HG03571 (cell line): ENCODE data around the gene DYNC1H1.
"Not testable (repeated sequence)": the region's sequence is repeated elsewhere in the genome, so short reads cannot be mapped to it uniquely, and the experiment has no call there.

Experiments used
- ATAC-seq: cut with Tn5 transposase; IDR thresholded peaks from one replicate; pipeline ENCODE4 v1.9.1; 2021; ENCODE audit not compliant: unreplicated experiment

The DYNC1H1 gene

GRCh38 chr14:102058146-102058545 is 93.8 kb downstream of the DYNC1H1 start:
- ATAC-seq = no peak

GRCh38 chr14:102058961-102059360 is 94.6 kb downstream of the DYNC1H1 start:
- ATAC-seq = no peak

- ATAC-seq = no peak
Measured at GRCh38 chr14:102063109-102063807, 98.9 kb downstream of the DYNC1H1 start.

GRCh38 chr14:102063808-102064429 is 99.5 kb downstream of the DYNC1H1 start:
- no peak for ATAC-seq

- not testable (repeated sequence) for ATAC-seq
Measured at GRCh38 chr14:102064590-102064989, 100.2 kb downstream of the DYNC1H1 start.

GRCh38 chr14:102066041-102066451 is 101.7 kb downstream of the DYNC1H1 start:
- no peak for ATAC-seq

- no peak for ATAC-seq
Measured at GRCh38 chr14:102071283-102071998, 107.1 kb downstream of the DYNC1H1 start.

- no peak for ATAC-seq
Measured at GRCh38 chr14:102074415-102074964, 110.1 kb downstream of the DYNC1H1 start.

GRCh38 chr14:102075155-102075554 is 110.8 kb downstream of the DYNC1H1 start:
- no peak for ATAC-seq

- ATAC-seq = no peak
Measured at GRCh38 chr14:102077382-102077709, 113.0 kb downstream of the DYNC1H1 start.

- ATAC-seq = not testable (repeated sequence)
Measured at GRCh38 chr14:102078361-102078791, 114.0 kb downstream of the DYNC1H1 start.

- ATAC-seq = no peak
Measured at GRCh38 chr14:102078831-102079699, 114.7 kb downstream of the DYNC1H1 start.

- ATAC-seq = no peak
Measured at GRCh38 chr14:102079700-102079979, 115.3 kb downstream of the DYNC1H1 start.

GRCh38 chr14:102080183-102081080 is 116.1 kb downstream of the DYNC1H1 start:
- ATAC-seq = no peak

GRCh38 chr14:102081231-102082080 is 117.1 kb downstream of the DYNC1H1 start:
- ATAC-seq = no peak

GRCh38 chr14:102084522-102084921 is 120.1 kb downstream of the DYNC1H1 start:
- ATAC-seq = not testable (repeated sequence)

- ATAC-seq = no peak
Measured at GRCh38 chr14:102084931-102085330, 120.6 kb downstream of the DYNC1H1 start.

- ATAC-seq = no peak
Measured at GRCh38 chr14:102085488-102085887, 121.1 kb downstream of the DYNC1H1 start.
